K562 (cell line): ENCODE results near the gene SMOC2.

ENCODE experiments used
- BRF2 ChIP-seq: IDR thresholded peaks from 3 replicates; pipeline ENCODE4 v1.6.1; 2011; ENCODE audit warnings: borderline replicate concordance, mild to moderate bottlenecking; ENCODE audit not compliant: insufficient read length, insufficient read depth
- CREB3 ChIP-seq: fragments of 450-650 bp; conservative IDR thresholded peaks from 2 replicates; pipeline ENCODE4 v1.6.1; 2016; ENCODE audit warnings: missing genetic modification characterization, low read depth, mild to moderate bottlenecking, missing compliant biosample characterization, moderate library complexity
- CTCF ChIP-seq, 3 experiments: IDR thresholded peaks in 2 of 3; conservative IDR thresholded peaks in 1 of 3; 2 replicates each; pipeline ENCODE4 v1.5.1; 2011 to 2012; ENCODE audit warnings: low read length in 3 of 3, mild to moderate bottlenecking in 3 of 3, control low read depth in 2 of 3, improper control_type of control experiment in 1 of 3, inconsistent platforms in 1 of 3, low read depth in 1 of 3, mixed read lengths in 1 of 3, moderate library complexity in 1 of 3; ENCODE audit not compliant: insufficient read depth in 2 of 3
- ERF ChIP-seq: fragments of 450-650 bp; formaldehyde crosslinking; IDR thresholded peaks from 2 replicates; pipeline ENCODE4 v1.4.0; 2020; ENCODE audit warnings: mild to moderate bottlenecking, mixed read lengths
- KLF1 ChIP-seq: fragments of 450-650 bp; IDR thresholded peaks from 2 replicates; pipeline ENCODE4 v1.6.1; 2016; ENCODE audit warnings: missing genetic modification characterization, missing compliant biosample characterization
- MAZ ChIP-seq, 2 experiments: fragments of 450-650 bp in 1 of 2; sonication (generic) in 1 of 2; formaldehyde crosslinking; IDR thresholded peaks in 1 of 2; conservative IDR thresholded peaks in 1 of 2; 2 replicates each; pipeline versions ENCODE4 v1.4.0 to v1.5.0; 2020; ENCODE audit warnings: mild to moderate bottlenecking in 1 of 2, missing genetic modification reagents in 1 of 2
- POLR2A ChIP-seq: fragments of 450-650 bp; conservative IDR thresholded peaks from 2 replicates; pipeline ENCODE4 v1.6.1; 2016
- RBBP5 ChIP-seq: fragments of 200-600 bp; sonication (generic); IDR thresholded peaks from 2 replicates; pipeline ENCODE4 v1.6.1; 2012; ENCODE audit warnings: borderline replicate concordance, mild to moderate bottlenecking, low read length, control low read depth, inconsistent platforms; ENCODE audit not compliant: insufficient read depth, poor library complexity, severe bottlenecking
- RCOR1 ChIP-seq, 2 experiments: IDR thresholded peaks; 2 replicates each; pipeline ENCODE4 v1.6.1; 2012; ENCODE audit warnings: low read depth in 2 of 2, low read length in 2 of 2, borderline replicate concordance in 1 of 2, improper control_type of control experiment in 1 of 2
- RFX1 ChIP-seq: fragments of 450-650 bp; IDR thresholded peaks from 2 replicates; pipeline ENCODE4 v1.6.1; 2016; ENCODE audit warnings: mild to moderate bottlenecking, moderate library complexity
- SRSF1 ChIP-seq: fragments of 200-400 bp; formaldehyde crosslinking; IDR thresholded peaks from 2 replicates; pipeline ENCODE4 v1.6.1; 2017; ENCODE audit warnings: mild to moderate bottlenecking, low read depth, low read length, moderate library complexity
- YY1 ChIP-seq, 3 experiments: IDR thresholded peaks; 2 replicates each; pipeline ENCODE4 v1.6.1; 2011; ENCODE audit warnings: low read length in 2 of 3, mild to moderate bottlenecking in 2 of 3, moderate library complexity in 2 of 3, borderline replicate concordance in 1 of 3, control low read depth in 1 of 3, low read depth in 1 of 3; ENCODE audit not compliant: insufficient read depth in 3 of 3, insufficient replicate concordance in 2 of 3, control insufficient read depth in 1 of 3, insufficient read length in 1 of 3; ENCODE audit errors: extremely low read depth in 1 of 3
- ZFP91 ChIP-seq: sonication (generic); formaldehyde crosslinking; IDR thresholded peaks from 2 replicates; pipeline ENCODE4 v1.8.0; 2022; ENCODE audit warnings: mild to moderate bottlenecking, missing genetic modification reagents
- TF ChIP-seq, protein P1 (sequence below): sonication (generic); formaldehyde crosslinking; IDR thresholded peaks from 2 replicates; pipeline ENCODE4 v1.8.0; 2022; ENCODE audit warnings: missing genetic modification reagents, mild to moderate bottlenecking, borderline replicate concordance

DNA sequence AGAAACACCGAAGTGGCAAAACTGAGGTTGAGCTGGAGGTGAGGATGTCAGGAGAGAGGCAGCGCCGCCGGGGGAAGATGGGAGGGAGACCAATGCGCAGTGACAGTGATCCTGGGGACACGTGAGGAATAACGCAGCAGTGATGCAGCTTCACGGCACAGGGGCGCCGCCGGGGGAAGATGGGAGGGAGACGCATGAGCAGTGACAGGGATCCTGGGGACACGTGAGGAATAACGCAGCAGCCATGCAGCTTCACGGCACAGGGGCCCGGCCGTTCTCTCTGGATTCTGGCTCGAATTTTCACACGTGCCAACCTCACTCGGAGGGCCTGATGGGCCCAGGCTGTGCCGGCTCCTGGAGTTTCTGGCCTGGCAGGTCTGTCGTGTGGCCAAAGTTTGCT, 94.7 kb downstream of the SMOC2 start:
- TF ChIP-seq MAZ (CRISPR knock-in tag; conservative IDR thresholded peaks at IDR 0.05 in 1 of 2, IDR thresholded peaks at IDR 0.05 in 1 of 2), result no peak
- no peak for TF ChIP-seq CTCF (IDR thresholded peaks at IDR 0.05 in 2 of 3, conservative IDR thresholded peaks at IDR 0.05 in 1 of 3; ENCODE audit: insufficient read depth in 2 of 3, low read depth in 1 of 3, low read length in 3 of 3)
- TF ChIP-seq POLR2A, result no peak
- no peak for TF ChIP-seq KLF1 (tag)
- no peak for TF ChIP-seq RBBP5
- no peak for TF ChIP-seq YY1 (IDR thresholded peaks at IDR 0.05; ENCODE audit: borderline replicate concordance in 1 of 3, control insufficient read depth in 1 of 3, extremely low read depth in 1 of 3, insufficient read depth in 3 of 3, insufficient read length in 1 of 3, insufficient replicate concordance in 2 of 3, low read depth in 1 of 3, low read length in 2 of 3)
- TF ChIP-seq ERF, result no peak
- TF ChIP-seq CREB3 (tag), result no peak
- TF ChIP-seq, protein P1, sequence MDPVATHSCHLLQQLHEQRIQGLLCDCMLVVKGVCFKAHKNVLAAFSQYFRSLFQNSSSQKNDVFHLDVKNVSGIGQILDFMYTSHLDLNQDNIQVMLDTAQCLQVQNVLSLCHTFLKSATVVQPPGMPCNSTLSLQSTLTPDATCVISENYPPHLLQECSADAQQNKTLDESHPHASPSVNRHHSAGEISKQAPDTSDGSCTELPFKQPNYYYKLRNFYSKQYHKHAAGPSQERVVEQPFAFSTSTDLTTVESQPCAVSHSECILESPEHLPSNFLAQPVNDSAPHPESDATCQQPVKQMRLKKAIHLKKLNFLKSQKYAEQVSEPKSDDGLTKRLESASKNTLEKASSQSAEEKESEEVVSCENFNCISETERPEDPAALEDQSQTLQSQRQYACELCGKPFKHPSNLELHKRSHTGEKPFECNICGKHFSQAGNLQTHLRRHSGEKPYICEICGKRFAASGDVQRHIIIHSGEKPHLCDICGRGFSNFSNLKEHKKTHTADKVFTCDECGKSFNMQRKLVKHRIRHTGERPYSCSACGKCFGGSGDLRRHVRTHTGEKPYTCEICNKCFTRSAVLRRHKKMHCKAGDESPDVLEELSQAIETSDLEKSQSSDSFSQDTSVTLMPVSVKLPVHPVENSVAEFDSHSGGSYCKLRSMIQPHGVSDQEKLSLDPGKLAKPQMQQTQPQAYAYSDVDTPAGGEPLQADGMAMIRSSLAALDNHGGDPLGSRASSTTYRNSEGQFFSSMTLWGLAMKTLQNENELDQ (CRISPR knock-in tag), result no peak
- TF ChIP-seq RCOR1 (IDR thresholded peaks at IDR 0.05; ENCODE audit: borderline replicate concordance in 1 of 2, low read depth in 2 of 2, low read length in 2 of 2), result no peak
- no peak for TF ChIP-seq RFX1
- no peak for TF ChIP-seq BRF2
- TF ChIP-seq ZFP91 (CRISPR knock-in tag), result no peak
- TF ChIP-seq SRSF1, result no peak
